ENCODE measurements around the gene CHMP3.
A peak's percentile ranks its signal among the peaks of the same experiment; 100 is the strongest.

CHMP3 gene

GRCh38 chr2:86492048-86492453 lies 71.2 kb downstream of the CHMP3 start:
- no peak overlapping the region for H3K27ac ChIP-seq
- no peak for TF ChIP-seq CTCF (conservative IDR thresholded peaks at IDR 0.05)

- H3K27ac ChIP-seq, result no peak overlapping the region
- no peak for TF ChIP-seq CTCF (conservative IDR thresholded peaks at IDR 0.05)
Measured at GRCh38 chr2:86491088-86491487, 72.2 kb downstream of the CHMP3 start.

GRCh38 chr2:86490245-86490644 lies 73.0 kb downstream of the CHMP3 start:
- TF ChIP-seq CTCF (conservative IDR thresholded peaks at IDR 0.05), result no peak
- H3K27ac ChIP-seq, result no peak overlapping the region

- H3K27ac ChIP-seq, result no peak overlapping the region
- TF ChIP-seq CTCF (conservative IDR thresholded peaks at IDR 0.05), result no peak
Measured at GRCh38 chr2:86489542-86489941, 73.7 kb downstream of the CHMP3 start.

GRCh38 chr2:86488561-86489250 lies 74.5 kb downstream of the CHMP3 start:
- H3K27ac ChIP-seq, result no peak overlapping the region
- TF ChIP-seq CTCF (conservative IDR thresholded peaks at IDR 0.05), result no peak

- TF ChIP-seq CTCF (conservative IDR thresholded peaks at IDR 0.05), result peak; percentile 18; the same call in 1 of the 2 replicates
- no peak overlapping the region for H3K27ac ChIP-seq
Measured at GRCh38 chr2:86487062-86487461, 76.2 kb downstream of the CHMP3 start.

- no peak overlapping the region for H3K27ac ChIP-seq
- no peak for TF ChIP-seq CTCF (conservative IDR thresholded peaks at IDR 0.05)
Measured at GRCh38 chr2:86485802-86486201, 77.4 kb downstream of the CHMP3 start.
